Limb (tissue), 2 donors: ENCODE results near the gene CAMK2A.
A peak's percentile ranks its signal among the peaks of the same experiment; 100 is the strongest.
"Not testable (repeated sequence)": the region's sequence is repeated elsewhere in the genome, so short reads cannot be mapped to it uniquely, and the experiment has no call there.

ENCODE experiments used
- DNase-seq, 2 donors: peaks; one replicate each; pipeline ENCODE4 v3.0.0-alpha.2; 2016; ENCODE audit errors: extremely low spot score in 2 of 2

Gene CAMK2A

GRCh38 chr5:150238646-150239045 is 50.9 kb downstream of the CAMK2A start:
- no peak for DNase-seq

DNA sequence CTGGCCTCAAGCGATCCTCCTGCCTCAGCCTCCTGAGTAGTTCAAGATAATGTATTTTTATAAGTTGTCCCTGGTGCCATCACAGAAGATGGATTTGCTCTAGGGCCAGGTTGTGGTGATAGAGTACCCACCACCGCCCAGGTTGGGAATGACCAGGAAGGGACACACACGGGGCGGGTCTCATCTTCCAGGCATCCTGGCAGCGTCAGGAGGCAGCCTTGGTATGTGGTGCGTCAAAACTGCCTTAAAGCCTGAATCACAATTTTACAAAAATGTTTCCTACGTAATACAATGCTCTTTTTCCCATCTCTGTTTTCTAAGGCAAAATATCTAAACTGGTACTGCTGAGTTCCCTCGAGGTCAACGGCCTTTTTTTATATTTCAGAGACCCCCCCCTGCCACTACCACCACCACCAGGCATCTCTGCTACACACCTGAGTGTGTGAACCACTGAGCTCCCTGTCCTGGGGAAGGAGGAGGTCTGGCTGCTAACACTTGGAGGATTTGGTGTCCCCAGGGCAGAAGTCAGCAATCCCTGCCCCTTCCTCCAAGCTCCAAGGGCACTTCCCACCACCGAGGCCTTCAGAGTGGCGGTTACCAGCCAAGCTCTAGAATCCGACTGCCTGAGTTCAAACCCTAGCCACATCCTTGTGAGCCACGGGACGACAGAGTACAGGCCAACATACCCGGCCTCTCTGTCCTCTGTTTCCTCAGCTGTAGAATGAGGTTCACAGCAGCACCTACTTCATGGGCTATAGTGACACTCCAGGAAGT is 52.4 kb downstream of the CAMK2A start:
- DNase-seq = no peak

- DNase-seq = no peak
Measured at GRCh38 chr5:150236313-150236712, 53.3 kb downstream of the CAMK2A start.

GRCh38 chr5:150235500-150235854 is 54.1 kb downstream of the CAMK2A start:
- DNase-seq = no peak

DNA sequence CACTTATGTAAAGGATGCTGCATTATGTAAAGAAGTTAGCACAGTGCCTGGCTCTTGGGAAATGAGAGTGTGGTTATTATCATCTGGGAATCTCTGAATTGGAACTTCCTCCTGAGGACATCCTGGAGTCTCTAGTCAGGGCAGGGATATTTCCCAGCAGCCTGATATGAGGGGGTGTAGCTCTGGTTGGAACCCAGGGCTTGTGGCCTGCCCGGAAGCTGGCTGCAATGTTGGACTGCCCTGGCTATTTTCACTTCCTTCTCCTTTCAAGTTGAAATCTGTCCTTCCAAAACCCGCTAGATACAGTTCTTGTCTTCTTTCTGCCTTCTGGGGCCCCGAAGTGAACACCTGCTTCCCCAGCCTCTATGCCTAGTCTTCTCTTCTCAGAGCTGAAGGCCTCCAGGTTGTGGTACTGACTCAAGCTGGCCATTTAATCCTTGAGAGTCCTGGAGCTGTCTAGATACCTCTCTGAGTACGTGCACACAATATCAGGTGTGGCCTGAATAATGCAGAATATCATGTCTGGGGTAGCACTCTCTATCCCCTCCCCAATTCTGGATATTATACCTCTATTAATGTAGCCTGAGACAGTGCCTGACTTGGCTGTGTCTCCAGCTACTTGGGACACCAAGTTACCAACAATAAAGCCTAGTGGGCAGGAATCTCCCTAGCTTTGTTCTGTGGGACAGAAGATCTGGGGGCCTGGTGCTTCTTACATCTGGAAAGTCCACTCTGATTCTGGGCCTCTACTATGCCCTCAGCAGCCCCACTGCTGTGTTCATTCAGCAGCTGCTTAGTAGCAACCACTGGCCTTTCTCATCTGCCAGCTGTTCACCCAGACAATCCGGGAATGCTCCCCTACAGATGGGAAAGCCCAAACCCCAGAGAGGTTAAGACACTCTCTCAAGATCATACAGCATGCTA is 54.7 kb downstream of the CAMK2A start:
- DNase-seq = no peak

DNA sequence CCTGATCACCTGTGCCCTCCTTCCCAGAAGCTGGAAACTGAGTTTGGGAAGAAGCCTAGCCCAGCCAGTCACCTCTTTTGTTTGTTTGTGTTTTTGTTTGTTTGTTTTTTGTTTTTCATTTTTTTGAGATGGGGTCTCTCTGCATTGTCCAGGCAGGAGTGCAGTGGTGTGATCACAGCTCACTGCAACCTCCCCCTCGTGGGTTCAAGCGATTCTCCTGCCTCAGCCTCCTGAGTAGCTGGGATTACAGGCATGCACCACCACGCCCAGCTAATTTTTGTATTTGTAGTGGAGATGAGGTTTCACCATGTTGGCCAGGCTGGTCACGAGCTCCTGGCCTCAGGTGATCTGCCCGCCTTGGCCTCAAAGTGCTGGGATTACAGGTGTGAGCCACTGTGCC is 55.9 kb downstream of the CAMK2A start:
- DNase-seq = not testable (repeated sequence)

DNA sequence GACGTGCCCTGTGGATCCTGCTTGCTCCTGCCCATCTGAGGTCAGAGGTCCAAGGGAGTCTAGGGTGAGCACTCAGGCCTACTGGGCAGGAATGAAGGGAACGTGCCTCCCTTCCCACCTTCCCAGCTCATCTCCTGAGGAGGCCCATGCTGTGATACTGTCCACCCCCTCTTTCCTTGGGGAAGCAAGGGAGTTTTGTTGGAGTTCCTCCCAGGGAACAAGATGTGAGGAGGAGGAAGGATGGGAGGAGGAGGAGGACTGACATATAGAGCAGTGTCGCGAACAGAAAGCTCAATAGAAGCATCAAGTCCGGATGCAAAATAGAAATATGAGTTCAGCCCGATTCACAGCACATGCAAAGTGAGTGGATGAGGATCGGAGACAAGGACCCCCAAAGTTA is 58.7 kb downstream of the CAMK2A start:
- DNase-seq = no peak

DNA sequence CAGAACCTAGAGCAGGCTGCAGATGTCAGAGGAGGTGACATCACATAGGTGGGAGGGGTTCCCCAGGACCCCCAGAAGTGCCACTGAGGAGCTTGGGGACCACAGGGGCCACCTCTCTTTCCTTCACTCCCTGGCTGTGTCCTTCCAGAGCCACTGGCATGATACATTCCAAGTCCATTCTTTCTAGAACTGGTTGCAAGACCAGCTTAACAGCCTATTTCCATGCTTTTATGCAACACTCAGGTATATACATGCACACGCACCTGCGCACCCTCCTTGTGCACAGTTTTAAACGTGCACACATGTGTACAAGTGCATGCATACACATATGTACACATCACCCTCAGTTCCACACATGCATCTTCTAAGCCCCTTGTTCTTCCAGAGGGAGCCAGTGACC is 60.0 kb downstream of the CAMK2A start:
- no peak for DNase-seq

- DNase-seq = no peak
Measured at GRCh38 chr5:150227606-150228273, 61.8 kb downstream of the CAMK2A start.

DNA sequence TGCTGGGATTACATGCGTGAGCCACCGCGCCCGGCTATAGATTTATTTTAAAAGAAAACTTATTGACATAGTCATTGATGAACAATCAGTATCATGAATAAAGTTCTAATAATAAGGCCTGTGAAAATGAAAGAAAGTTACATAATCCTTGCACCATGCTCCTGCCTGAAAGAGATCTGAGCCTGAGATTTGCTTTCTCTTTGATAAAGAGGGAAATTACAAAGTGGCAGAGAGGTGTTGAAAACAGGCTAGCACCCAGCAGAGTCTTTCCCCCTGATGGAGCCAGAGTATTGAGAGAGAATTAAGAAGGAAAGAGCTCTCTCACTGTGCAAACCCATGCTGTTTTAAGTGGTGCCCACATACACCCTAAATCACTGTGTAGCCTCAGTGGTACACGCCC is 62.5 kb downstream of the CAMK2A start:
- DNase-seq = no peak

- DNase-seq = no peak
Measured at GRCh38 chr5:150224483-150225027, 65.0 kb downstream of the CAMK2A start.

DNA sequence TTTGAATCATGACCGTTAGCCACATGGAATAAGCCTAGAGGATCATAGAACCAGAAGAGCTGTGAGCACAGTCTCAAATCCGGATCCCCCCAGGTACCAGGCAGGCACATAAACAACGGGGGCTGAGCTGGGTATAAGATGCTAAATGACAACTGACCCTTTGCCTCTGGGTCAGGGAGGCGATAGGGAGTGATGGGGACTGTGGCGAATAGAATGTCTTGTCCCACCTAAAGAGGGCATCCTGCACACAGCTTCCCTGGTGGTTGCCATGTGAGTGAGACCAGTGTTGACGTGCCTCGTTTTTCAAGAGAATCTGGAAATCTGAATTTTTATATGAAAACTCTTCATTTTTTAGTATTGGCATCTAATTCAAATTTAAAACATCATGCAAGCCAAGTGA is 66.1 kb downstream of the CAMK2A start:
- DNase-seq = no peak

DNA sequence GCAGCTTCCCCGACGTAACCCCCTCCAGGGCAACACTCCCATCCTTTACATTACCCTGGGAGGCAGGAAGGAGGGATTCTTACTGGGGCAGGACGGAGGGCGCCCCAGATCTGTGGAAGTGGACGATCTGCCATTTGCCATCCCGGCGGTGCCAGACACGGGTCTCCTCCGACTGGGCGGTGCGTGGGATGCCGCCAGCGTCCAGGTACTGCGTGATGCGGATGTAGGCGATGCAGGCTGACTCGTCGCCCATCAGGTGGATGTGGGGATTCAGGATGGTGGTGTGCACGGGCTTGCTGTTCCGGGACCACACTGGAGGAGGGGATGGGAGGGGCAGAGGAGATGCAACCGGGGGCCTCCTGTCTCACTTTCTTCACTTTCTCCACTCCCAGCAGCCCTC is 66.7 kb downstream of the CAMK2A start:
- no peak for DNase-seq

DNA sequence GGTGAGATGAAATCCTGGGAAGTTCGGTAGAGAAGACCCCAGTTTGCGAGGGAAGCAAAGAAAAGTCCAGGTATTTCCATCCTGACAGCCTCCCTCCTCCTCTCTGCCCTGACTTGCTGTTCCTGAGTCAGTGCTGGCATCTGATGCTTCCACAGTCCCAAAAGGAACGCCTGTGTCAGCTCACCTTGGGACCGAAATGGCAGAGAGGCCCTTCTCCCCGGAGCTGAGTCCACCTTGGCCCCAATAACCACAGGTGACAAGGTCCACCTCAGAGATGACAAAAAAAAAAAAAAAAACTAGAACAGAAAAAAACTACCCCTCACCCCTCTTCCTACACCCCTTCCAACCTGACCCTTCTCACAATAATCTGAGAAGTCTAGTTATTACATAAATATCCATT is 68.1 kb downstream of the CAMK2A start:
- no peak for DNase-seq

- DNase-seq = no peak
Measured at GRCh38 chr5:150219861-150220260, 69.7 kb downstream of the CAMK2A start.

DNA sequence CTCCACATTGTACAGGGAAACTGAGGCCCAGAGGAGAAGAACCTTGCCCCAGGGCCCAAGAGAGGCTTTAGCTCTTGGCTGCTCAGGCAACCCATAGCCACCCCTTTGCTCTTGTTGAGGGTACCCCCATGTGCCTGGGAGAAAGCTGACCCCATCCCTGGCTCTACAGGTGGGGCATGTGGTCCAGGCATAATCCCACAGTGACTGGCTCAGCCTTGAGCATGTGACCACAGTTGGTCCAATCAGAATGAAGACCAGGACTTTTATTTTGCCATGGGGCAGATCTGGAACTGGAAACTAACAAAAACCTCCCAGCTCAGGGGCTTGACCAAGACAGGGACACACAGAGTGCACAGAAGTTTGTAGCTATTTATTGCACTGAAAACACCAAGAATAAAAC is 70.4 kb downstream of the CAMK2A start:
- no peak for DNase-seq

- no peak for DNase-seq
Measured at GRCh38 chr5:150218693-150219035, 70.9 kb downstream of the CAMK2A start.

DNA sequence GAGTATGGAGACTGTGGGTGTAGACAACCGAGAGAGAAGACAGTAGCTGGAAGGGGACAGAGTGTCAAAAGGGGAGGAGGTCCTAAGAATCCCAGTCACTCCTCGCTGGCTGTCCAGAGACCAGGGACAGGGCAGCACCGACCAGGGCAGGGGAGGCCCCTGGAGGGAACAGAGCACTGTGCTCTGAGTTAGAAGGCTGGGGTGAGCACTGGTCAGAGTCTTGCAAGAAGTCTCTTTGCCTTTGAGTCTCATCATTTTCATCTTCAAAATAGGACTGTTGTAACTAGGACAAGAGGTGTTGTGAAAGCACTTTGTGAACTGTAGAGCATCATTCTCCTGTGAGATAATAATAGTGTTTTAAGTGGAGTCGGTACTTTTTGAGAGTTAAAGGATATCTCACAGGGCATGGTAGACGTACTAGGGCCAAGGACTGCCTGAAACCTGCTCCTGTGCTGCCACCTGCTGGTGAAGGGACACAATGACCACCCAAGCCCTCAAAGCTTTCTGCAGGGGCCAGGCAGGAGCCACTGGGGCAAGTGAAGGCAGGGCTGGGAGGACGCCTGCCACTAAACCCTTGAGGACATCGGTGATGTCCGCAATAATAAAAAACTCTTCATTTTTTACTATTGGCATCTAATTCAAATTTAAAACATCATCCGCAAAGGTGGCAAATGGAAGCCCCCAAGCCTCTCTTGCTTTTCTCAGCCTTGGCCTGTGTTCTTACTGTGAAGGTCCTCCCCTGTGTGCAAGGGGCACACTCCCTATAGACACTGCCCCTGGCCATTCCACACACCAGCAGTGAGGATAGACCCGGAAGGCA is 71.5 kb downstream of the CAMK2A start:
- peak; percentile 86 to 90 for DNase-seq

DNA sequence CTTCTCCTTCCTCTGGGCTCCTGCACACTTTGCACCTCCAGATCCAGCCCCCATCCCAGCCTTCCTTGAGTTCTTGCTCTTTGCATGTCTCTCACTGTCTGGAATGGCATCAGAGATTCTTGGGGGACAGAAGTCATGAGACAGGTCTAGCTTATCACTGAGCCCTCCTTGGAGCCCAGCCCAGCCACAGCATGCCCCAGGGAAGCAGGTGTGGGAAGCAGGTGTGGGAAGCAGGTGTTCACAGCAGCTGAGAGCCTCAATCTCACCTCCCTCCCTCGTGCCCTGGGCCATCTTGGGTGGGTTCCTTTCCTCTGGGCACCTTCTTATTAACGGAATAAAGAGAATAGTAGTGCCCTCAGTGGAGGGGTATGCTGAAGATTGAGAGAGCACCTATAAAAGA is 72.5 kb downstream of the CAMK2A start:
- no peak for DNase-seq

DNA sequence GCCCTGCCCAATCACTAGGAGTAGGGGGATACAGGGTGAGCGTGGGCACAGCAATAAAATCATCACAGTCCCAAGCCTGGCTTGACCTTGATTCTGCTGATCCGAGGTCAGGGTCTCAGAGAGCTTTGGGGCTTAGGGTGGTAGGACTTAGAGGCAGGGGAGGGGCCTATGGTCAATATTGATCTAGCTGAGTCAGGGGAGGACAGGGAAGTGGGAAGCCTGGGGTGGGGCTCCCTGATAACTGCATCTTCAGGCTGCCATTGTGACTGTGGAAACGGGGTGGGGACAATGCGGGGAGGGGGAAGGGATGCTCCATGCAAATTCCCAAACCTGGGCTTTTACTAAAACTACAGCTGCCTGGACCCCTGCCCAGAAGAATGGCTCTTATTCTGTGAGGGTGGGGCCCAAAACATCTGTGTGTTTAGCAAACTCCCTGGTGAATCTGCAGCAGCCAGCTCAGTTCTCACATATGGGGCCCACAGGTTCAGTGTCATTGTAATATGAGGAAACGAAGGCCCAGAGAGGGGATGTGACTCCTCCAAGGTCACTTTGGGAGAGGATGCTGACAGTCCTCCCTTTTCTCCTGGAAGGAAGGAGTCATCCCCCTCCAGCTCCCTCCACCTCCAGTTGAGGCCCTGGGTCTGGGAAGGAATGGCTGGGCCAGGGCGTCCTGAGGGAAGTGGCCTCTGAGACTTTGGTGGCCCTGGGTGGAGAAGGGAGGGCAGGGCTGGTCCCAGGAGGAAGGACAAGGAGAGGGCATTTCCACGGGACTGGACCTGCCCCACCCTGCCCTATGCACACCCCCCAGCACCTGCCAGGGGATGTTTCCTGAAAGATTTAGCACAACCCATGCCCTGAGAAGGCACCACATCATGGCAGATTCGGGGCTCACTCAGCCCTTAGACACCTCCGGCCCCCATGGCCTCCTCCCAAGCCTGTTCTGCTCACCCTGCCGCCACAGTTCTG is 73.3 kb downstream of the CAMK2A start:
- peak in 1 of 2 donors; percentile 58 for DNase-seq
